Effector memory CD8-positive, alpha-beta T cell (primary cell): ENCODE measurements around the gene NINJ2.

Experiments
- ATAC-seq: fragments of 150-1000 bp; cut with Tn5 transposase; replicated peaks from 2 replicates; pipeline ENCODE4 v1.10.0; 2021; ENCODE audit warnings: mild to moderate bottlenecking, moderate library complexity
- DNase-seq, 3 experiments: peaks; one replicate each; pipeline ENCODE4 v3.0.0; 2021
- H3K27ac Mint-ChIP-seq, 2 donors: one replicate each; pipeline ENCODE4 v1.8.0; 2022; ENCODE audit warnings: mild to moderate bottlenecking in 2 of 2, mixed read lengths in 2 of 2, moderate library complexity in 2 of 2
- H3K27me3 Mint-ChIP-seq, 2 donors: one replicate each; pipeline ENCODE4 v1.8.0; 2022; ENCODE audit warnings: mixed read lengths in 2 of 2
- H3K36me3 Mint-ChIP-seq: one replicate; pipeline ENCODE4 v1.8.0; 2022; ENCODE audit warnings: mild to moderate bottlenecking, moderate library complexity, mixed read lengths; ENCODE audit not compliant: insufficient read depth
- H3K4me1 Mint-ChIP-seq, 2 donors: one replicate each; pipeline ENCODE4 v1.8.0; 2022; ENCODE audit warnings: low read depth in 2 of 2, mixed read lengths in 2 of 2
- H3K4me3 Mint-ChIP-seq, 2 donors: one replicate each; pipeline ENCODE4 v1.8.0; 2022; ENCODE audit warnings: mild to moderate bottlenecking in 2 of 2, mixed read lengths in 2 of 2, moderate library complexity in 2 of 2
- H3K9me3 Mint-ChIP-seq, 2 donors: one replicate each; pipeline ENCODE4 v1.8.0; 2022; ENCODE audit warnings: mixed read lengths in 2 of 2

NINJ2 gene

GRCh38 chr12:612293-612692 lies 51.0 kb downstream of the NINJ2 start:
- H3K27me3 Mint-ChIP-seq, result no peaks in the 10 kb centered on the region
- ATAC-seq, result no peak
- no peak overlapping the region for H3K4me3 Mint-ChIP-seq
- H3K36me3 Mint-ChIP-seq, result peaks cover 4% of the 10 kb centered on the region
- no peaks in the 10 kb centered on the region for H3K9me3 Mint-ChIP-seq
- H3K27ac Mint-ChIP-seq, result peak overlapping the region in 1 of 2 donors; percentile 49
- peaks cover 16 to 20% of the 10 kb centered on the region in 2 donors for H3K4me1 Mint-ChIP-seq
- no peak for DNase-seq

GRCh38 chr12:611721-612120 lies 51.5 kb downstream of the NINJ2 start:
- no peak overlapping the region for H3K27ac Mint-ChIP-seq

GRCh38 chr12:608921-609320 lies 54.3 kb downstream of the NINJ2 start:
- Mint-ChIP-seq H3K27ac (no peak overlapping the region), H3K4me3 (no peak overlapping the region), H3K36me3 (peaks cover 4% of the 10 kb centered on the region), H3K4me1 (peaks cover 18 to 23% of the 10 kb centered on the region in 2 donors), H3K9me3 (no peaks in the 10 kb centered on the region), H3K27me3 (no peaks in the 10 kb centered on the region)
- DNase-seq, result no peak
- ATAC-seq, result no peak

More at GRCh38 chr12:611721-612120, 51.5 kb downstream of the NINJ2 start:
- peaks cover 4% of the 10 kb centered on the region for H3K36me3 Mint-ChIP-seq
- H3K27me3 Mint-ChIP-seq, result no peaks in the 10 kb centered on the region
- peaks cover 20 to 23% of the 10 kb centered on the region in 2 donors for H3K4me1 Mint-ChIP-seq
- no peak for ATAC-seq
- DNase-seq, result no peak
- H3K9me3 Mint-ChIP-seq, result no peaks in the 10 kb centered on the region
- H3K4me3 Mint-ChIP-seq, result no peak overlapping the region

GRCh38 chr12:608413-608812 lies 54.8 kb downstream of the NINJ2 start:
- H3K4me3 Mint-ChIP-seq, result no peak overlapping the region
- no peak overlapping the region for H3K27ac Mint-ChIP-seq
- H3K36me3 Mint-ChIP-seq, result peaks cover 4% of the 10 kb centered on the region
- DNase-seq (no peak), ATAC-seq (no peak)
- H3K9me3 Mint-ChIP-seq, result no peaks in the 10 kb centered on the region
- peaks cover 18 to 23% of the 10 kb centered on the region in 2 donors for H3K4me1 Mint-ChIP-seq
- no peaks in the 10 kb centered on the region for H3K27me3 Mint-ChIP-seq

- no peak for DNase-seq
- H3K4me1 Mint-ChIP-seq, result peaks cover 18 to 23% of the 10 kb centered on the region in 2 donors
- H3K27ac Mint-ChIP-seq, result peak overlapping the region in 1 of 2 donors; percentile 53
- no peaks in the 10 kb centered on the region for H3K9me3 Mint-ChIP-seq
- no peak overlapping the region for H3K4me3 Mint-ChIP-seq
- peaks cover 4% of the 10 kb centered on the region for H3K36me3 Mint-ChIP-seq
- ATAC-seq, result no peak
- no peaks in the 10 kb centered on the region for H3K27me3 Mint-ChIP-seq
Observed at GRCh38 chr12:607541-608001, 55.7 kb downstream of the NINJ2 start.

GRCh38 chr12:604956-605355 lies 58.3 kb downstream of the NINJ2 start:
- no peak for ATAC-seq
- Mint-ChIP-seq H3K4me1 (peaks cover 9 to 13% of the 10 kb centered on the region in 2 donors), H3K27ac (no peak overlapping the region), H3K4me3 (no peak overlapping the region), H3K27me3 (no peaks in the 10 kb centered on the region), H3K9me3 (no peaks in the 10 kb centered on the region), H3K36me3 (no peaks in the 10 kb centered on the region)
- no peak for DNase-seq

DNA sequence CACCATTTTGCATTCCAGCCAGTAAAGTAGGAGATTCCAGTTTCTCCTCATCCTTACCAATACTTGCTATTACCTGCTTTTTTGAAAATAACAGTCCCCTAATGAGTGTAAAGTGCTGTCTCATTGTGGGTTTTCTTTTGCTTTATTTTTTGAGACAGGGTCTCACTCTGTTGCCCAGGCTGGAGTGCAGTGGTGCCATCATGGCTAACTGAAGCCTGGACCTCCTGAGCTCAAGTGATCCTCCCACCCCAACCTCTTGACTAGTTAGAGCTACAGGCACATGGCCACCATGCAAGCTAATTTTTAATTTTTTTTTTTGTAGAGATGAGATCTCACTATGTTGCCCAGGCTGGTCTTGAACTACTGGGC lies 60.6 kb downstream of the NINJ2 start:
- ATAC-seq (no peak), DNase-seq (no peak)
- Mint-ChIP-seq H3K4me3 (no peak overlapping the region), H3K4me1 (peaks cover 7% of the 10 kb centered on the region in 2 donors), H3K9me3 (no peaks in the 10 kb centered on the region), H3K27me3 (no peaks in the 10 kb centered on the region), H3K36me3 (no peaks in the 10 kb centered on the region), H3K27ac (no peak overlapping the region)

GRCh38 chr12:601976-602699 lies 61.1 kb downstream of the NINJ2 start:
- Mint-ChIP-seq H3K4me3 (no peak overlapping the region), H3K36me3 (no peaks in the 10 kb centered on the region), H3K9me3 (no peaks in the 10 kb centered on the region), H3K4me1 (peaks cover 1 to 3% of the 10 kb centered on the region in 2 donors), H3K27me3 (no peaks in the 10 kb centered on the region), H3K27ac (no peak overlapping the region)
- DNase-seq (no peak), ATAC-seq (no peak)

DNA sequence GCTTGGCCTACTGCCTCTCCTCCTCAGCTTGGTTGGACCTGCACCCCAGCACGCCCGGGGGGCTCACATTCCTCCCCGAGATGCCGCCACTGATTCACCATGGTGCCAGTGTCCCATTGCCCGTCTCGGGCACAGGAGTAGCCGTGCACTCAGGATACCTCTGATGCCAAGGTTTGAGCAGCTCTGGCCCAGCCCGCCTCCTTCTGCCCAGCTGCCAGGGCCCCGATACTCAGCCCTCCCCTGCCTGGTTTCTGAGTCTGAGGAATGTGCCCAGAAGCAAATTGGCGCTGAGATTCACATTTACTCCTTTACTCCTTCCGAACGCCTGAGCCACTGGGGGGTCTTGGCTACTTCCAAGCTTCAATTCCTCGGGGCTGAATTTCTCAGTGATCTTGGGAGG lies 63.5 kb downstream of the NINJ2 start:
- no peaks in the 10 kb centered on the region for H3K36me3 Mint-ChIP-seq
- no peaks in the 10 kb centered on the region for H3K4me1 Mint-ChIP-seq
- ATAC-seq, result no peak
- DNase-seq, result no peak
- H3K9me3 Mint-ChIP-seq, result no peaks in the 10 kb centered on the region
- H3K27ac Mint-ChIP-seq, result no peak overlapping the region
- no peaks in the 10 kb centered on the region for H3K27me3 Mint-ChIP-seq
- H3K4me3 Mint-ChIP-seq, result no peak overlapping the region

DNA sequence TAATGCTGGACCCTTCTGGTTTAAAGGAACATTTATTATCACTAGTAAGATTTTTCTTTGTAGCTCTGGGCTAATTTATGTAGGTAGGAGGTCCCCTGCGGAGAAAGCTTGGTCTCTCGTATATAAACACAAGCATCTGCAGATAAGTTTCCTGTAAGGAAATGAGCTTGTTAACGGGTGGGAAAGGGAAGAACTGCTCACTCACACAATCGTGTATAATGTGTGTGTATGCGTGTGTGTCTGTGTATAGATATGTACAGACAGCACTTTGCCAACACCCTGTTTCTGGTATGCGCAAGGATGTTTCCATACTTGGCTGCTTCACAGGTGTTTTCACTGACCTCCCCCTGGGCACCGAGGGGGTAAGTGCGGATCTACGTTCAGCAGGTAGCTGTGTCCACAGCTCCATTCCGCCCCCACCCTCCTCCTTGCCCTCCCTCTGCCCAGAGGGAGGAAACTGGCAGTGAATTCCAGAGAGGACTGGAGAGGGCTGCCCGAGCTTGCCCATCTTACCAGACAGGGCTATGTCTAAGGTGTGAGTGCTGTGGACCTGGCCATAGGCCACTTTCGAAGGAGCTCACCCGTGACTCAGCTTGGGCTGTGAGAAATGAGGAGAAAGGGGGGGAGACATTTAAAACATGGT lies 65.2 kb downstream of the NINJ2 start:
- no peak overlapping the region for H3K27ac Mint-ChIP-seq
- ATAC-seq, result no peak
- no peaks in the 10 kb centered on the region for H3K27me3 Mint-ChIP-seq
- no peaks in the 10 kb centered on the region for H3K36me3 Mint-ChIP-seq
- DNase-seq, result no peak
- no peaks in the 10 kb centered on the region for H3K4me1 Mint-ChIP-seq
- no peak overlapping the region for H3K4me3 Mint-ChIP-seq
- H3K9me3 Mint-ChIP-seq, result no peaks in the 10 kb centered on the region

DNA sequence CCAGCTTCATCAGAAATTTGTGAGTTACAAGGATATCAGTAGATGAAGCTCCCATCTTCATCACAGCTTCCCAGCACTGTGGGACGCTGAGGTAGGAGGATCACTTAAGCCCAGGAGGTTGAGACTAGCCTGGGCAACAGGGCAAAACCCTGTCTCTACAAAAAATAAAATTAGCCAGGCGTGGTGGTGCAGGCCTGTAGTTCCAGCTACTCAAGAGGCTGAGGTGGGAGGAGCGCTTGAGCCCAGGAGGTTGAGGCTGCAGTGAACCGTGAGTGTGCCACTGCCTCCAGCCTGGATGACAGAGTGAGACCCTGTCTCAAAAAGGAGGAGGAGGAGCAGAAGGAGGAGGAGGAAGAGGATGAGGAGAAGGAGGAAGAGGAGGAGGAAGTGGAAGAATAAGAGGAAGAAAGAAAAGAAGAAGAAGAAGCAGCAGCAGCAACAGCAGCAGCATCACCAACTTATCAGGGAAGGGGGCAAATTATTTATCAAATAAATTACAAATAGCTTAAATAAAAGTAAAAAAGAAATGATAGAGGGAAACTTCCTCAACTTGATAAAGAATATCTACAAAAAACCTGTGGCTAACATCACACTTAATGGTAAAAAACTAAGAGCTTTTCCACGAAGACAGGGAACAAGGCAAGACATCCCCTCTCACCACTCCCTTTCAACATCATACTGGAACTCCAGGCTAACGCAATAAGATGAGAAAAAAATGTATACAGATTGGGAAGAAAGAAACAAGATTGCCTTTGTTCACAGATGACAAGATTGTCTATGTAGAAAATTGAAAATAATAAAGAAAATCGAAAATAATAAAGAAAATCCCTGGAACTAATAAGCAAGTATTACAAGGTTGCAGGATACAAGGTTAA lies 69.6 kb downstream of the NINJ2 start:
- Mint-ChIP-seq H3K4me3 (no peak overlapping the region), H3K27me3 (no peaks in the 10 kb centered on the region), H3K27ac (no peak overlapping the region), H3K9me3 (no peaks in the 10 kb centered on the region), H3K4me1 (no peaks in the 10 kb centered on the region), H3K36me3 (no peaks in the 10 kb centered on the region)
- ATAC-seq (no peak), DNase-seq (no peak)

DNA sequence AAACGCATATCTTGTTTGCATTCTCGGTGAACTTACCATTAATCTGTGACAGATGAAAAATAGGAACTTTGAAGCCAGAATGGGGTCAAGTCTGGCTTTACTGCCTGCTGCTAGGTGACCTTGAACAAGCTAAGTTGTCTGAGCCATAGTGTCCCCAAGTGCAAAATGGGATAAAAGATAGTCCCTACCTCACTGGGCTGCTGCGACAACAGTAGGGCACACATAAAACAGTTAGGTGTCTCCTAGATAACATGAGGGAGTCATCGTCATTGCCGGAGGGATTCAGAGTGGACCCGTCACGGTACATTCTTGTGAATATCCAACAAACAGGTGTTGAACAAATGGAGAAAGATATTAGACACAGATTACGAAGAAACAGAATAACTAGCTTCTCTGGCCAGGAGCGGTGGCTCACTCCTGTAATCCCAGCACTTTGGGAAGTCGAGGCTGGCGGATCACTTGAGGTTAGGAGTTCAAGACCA lies 71.2 kb downstream of the NINJ2 start:
- DNase-seq (no peak), ATAC-seq (no peak)
- no peaks in the 10 kb centered on the region for H3K4me1 Mint-ChIP-seq
- no peak overlapping the region for H3K4me3 Mint-ChIP-seq
- H3K36me3 Mint-ChIP-seq, result no peaks in the 10 kb centered on the region
- no peaks in the 10 kb centered on the region for H3K27me3 Mint-ChIP-seq
- peak overlapping the region in 1 of 2 donors; percentile 23 for H3K27ac Mint-ChIP-seq
- no peaks in the 10 kb centered on the region for H3K9me3 Mint-ChIP-seq

DNA sequence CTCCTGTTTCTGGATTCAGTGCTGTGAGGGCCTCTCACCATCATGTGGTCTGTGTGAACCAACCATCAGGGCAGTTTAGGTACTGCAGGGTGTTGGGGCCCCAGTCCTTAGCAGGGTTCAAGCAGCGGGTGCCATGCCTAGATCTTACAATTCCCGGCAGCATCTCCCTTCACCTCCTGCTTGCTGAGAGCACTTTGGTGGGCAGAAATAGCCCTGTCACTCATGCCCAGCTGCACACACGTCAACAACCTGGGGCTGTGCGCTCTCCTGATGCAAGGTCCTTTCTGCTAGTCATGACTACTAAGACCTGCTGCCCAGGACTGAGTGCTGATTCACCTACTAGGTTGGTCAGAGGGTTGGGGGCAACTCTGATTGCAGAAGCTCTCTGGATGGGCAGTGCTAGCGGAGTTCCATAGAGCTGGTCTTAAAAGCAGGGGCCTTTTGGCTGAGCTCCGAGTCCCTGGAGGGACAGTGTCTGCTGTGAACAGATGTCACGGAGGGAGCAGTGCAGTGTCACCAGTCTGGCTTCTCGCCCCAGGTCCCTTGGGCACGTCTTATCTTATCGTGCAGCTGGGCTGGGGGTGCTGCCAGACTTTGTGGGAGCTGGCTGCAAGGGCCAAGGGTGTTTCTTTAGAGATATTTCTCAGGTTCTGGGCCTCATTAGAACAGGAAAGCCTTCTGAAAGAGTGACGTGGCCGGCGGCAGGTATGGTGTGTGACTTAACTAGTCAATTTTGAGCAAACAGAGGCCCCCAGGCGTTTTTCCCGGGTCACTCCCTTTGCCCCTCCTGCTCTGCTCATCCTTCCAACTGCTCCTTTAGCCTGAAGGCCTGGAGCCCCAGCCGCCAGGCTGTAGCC lies 71.8 kb downstream of the NINJ2 start:
- H3K27ac Mint-ChIP-seq, result peak overlapping the region in 1 of 2 donors; percentile 23
- H3K27me3 Mint-ChIP-seq, result no peaks in the 10 kb centered on the region
- no peaks in the 10 kb centered on the region for H3K9me3 Mint-ChIP-seq
- peaks cover 0 to 2% of the 10 kb centered on the region in 2 donors for H3K4me1 Mint-ChIP-seq
- DNase-seq, result no peak
- H3K4me3 Mint-ChIP-seq, result no peak overlapping the region
- no peaks in the 10 kb centered on the region for H3K36me3 Mint-ChIP-seq
- peak; percentile 41 for ATAC-seq
